NCI-H510A treated with DMSO at 0.1 percent for 48 hours (cell line): ENCODE data around the gene ZNF585A.
"Not testable (repeated sequence)": the region's sequence is repeated elsewhere in the genome, so short reads cannot be mapped to it uniquely, and the experiment has no call there.

Experiments
- DNase-seq: peaks from one replicate; lab custom pipeline; 2025; lab: John Stamatoyannopoulos, UW

The ZNF585A gene

DNA sequence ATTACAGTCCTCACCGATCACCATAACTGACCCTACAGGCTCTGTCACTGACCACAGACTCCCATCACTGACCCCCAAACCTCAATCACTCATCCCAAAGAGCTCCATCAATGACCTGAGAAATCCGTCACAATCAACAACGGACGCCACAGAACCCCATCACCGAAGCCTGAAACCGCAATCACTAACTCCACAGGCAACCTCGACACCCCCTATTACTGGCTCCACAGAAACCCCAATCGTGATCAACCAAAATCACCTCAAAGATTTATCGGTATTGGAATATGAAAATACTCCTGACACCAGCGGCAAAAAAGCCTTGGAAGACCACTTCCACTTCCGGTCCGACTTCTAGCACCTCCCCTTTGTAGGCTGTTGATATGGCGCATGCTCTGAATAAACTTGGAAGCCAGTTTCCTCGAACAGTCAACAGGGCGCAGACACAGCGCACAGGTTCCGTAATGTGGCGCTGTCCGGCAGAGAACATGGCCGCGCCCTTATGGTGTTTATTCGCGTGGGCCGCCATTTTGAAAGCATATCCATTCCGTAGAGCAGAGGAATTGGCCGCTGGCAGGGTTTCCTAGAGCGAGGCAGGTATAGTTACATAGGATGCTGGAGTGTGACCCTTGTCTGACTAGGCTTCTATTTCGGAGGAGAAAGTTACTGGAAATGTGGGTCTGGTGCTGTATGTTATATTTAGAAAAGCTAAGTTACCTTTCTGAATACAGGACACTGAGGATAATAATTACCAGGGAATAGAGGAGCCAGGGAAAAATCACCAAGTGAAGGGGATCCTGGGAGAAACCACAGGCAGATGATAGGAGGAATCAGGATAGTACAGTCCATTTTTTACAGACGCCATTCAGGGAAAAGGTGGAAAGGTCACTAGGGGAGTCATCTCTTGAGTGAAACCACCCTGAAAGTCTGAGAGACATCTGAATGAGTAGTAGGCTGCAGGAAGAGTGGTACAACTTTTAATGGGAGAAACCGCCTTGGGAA, at the start of gene ZNF585A:
Gene ZNF585A, minus strand, starts transcription at position 328 of the 999 bp plus-strand sequence. CDS start 2,785 bp downstream, outside the sequence.
- DNase-seq, result peak; percentile 96

DNA sequence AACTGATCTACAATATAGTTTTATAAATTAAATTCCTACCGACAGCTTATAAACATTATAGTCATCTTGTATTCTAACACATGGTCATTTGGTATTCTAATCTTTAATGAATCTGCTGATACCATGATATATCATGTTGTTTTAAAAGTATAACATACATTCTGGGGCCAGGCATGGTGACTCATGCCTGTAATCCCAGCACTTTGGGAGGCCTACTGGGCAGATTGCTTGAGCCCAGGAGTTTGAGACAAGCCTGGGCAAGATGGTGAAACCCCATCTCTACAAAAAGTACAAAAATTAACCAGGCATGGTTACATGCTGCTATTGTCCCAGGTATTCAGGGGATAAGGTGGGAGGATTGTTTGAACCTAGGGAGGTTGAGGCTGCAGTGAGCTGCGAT, 48.6 kb upstream of the ZNF585A start:
- DNase-seq, result no peak

DNA sequence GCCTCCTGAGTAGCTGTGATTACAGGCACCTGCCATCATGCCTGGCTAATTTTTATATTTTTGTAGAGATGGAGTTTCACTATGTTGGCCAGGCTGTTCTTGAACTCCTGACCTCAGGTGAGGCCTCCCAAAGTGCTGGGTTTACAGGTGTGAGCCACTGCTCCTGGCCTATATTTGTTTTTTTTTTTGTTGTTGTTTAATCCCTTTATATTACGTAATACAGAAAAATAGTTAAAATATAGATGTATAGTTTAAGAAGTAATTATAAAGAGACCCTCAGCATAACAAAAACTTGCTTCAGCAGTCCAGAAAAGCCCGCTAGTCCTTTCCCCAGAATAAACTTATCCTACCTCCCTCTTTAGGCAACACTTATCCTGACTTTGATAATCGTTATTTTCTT, 47.9 kb upstream of the ZNF585A start:
- no peak for DNase-seq

DNA sequence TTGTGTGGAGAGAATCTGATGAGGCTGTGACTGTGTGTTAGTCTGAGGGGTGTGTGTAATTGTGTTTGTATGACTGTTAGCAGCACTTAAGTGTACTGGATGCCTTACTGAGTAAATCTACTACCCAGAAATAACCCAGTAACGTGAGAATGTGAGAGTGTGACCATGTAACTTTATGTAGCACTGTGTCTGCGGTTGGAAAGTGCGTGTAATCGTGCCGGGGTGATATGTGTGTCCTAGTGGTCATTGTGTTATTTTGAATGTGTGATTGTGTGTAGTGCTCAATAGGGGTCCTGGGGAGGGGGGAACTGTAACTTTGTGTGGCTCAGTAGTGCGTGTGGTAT, 46.1 kb upstream of the ZNF585A start:
- no peak for DNase-seq

DNA sequence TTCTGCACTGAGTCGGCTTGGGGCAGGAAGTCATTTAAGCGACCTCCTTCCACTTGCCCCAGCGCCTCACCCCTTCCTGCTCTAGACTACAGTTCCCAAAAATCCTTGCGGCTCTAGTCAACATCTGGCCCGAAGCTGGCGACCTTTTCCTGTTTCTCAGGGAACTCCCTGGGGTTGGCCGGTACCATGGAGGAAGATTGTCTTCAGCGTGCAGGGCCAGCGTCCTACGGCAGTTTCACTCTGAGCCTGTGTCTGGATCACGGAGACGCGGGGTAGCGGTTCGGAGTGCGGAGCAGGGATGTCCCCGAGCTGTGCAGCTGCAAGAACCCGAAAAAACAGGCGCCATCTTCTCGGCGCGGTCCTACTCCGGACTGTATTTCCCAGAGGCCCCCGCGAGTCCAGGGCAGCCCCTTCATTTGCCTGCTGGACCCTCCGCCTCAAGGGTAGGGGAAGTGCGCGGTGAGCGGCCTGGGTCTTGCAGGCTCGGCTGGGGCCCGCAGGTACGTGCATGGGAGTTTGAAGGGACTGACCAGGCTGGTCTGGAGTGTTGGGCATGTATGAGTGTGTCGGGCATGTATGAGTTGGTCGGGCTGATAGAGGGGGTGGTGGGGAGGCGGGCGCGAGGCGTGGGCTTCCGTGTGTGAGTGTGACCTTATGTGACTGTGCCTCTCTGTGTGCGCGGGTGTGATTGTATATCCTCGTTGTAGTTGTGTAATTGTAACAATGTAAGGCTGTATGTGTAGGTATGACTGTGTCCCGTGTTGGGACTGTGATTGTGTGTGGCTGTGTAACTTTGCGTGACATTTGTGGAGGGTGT, 45.5 kb upstream of the ZNF585A start, which contains the start of gene ZNF383:
Gene ZNF383, plus strand, starts transcription at position 440 of the 817 bp plus-strand sequence. CDS start 12,240 bp downstream, outside the sequence.
- DNase-seq, result peak; percentile 92

DNA sequence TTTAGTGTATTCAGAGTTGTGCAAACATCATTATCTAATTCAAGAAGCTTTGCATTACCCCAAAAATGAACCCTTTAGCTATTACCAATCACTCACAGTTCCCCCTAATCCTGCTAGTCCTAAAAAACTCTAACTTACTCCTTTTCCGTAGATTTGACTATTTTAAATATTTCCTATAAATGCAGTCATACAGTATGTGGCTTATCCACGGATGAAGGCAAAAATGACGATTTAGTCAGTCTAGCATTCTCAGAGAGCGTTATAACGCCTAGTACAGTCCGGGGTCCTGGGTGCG, 44.9 kb upstream of the ZNF585A start:
- no peak for DNase-seq

DNA sequence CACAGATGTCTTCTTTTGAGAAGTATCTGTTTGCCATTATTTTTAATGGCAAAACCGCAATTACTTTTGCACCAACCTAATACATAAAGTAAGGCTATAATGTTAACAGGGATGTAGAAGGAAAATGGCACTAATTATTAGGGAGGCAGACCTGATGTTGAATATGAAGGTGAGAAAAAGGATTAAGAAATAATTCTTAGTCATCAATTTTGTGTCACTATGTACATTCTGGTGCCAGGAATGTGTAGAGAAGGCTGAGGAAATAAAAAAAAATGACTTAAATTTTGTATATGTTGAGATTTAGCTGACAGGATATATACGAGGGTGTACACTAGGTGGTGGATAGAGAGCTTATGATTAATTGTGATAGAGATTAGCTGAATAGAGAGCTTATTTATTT, 25.3 kb upstream of the ZNF585A start:
- no peak for DNase-seq

DNA sequence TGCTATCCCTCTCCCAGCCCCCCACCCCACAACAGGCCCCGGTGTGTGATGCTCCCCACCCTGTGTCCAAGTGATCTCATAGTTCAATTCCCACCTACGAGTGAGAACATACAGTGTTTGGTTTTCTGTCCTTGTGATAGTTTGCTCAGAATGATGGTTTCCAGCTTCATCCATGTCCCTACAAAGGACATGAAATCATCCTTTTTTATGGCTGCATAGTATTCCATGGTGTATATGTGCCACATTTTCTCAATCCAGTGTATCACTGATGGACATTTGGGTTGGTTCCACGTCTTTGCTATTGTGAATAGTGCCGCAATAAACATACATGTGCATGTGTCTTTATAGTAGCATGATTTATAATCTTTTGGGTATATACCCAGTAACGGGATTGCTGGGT, 24.6 kb upstream of the ZNF585A start:
- DNase-seq, result not testable (repeated sequence)

DNA sequence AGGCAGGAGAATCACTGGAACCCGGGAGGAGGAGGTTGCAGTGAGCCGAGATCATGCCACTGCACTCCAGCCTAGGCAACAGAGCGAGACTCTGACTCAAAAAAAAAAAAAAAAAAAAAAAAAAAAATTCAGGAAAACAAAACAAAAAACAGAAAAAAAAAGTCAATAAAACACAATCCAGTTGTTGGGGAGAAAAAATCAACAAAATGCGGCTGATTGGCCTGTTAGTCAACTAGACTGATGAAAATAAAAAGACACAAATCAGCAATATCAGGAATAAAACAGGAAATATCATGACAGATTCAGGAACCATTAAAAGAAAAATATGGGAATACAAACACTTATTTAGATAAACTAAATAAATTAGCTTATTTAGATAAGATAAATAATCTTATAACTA, 22.8 kb upstream of the ZNF585A start:
- not testable (repeated sequence) for DNase-seq

DNA sequence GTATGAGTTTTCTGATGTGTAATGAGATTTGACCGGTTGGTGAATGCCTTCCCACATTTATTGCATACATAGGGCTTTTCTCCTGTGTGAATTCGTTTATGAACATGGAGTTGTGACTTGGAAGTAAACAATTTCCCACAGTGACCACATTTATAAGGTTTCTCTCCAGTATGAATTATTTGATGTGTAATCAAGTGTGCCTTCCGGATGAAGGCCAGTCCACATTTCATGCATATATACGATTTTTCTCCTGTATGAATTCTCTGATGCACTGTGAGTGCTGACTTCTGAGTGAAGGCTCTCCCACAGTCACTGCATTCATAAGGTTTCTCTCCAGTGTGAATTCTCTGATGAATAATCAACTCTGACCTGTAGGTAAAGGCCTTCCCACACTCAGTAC, 13.6 kb upstream of the ZNF585A start:
- not testable (repeated sequence) for DNase-seq

DNA sequence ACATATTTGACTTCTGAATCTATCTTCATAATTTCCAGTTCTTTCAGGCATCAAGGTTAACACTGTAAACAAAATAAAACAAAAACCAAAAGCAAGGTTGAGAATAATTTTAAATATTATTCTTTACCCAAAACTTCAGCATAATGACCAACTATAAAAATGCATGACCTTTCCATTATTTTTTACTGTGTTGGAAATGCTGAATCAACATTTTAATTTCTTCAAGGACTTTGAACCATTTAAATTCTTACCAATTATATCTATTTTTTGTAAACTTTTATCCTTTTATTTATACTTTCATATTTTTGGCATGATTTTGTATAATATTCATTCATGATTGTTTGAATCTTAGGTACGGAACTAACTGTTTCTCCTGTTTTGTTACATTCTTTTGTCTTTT, 6.9 kb downstream of the ZNF585A start:
- DNase-seq, result no peak

DNA sequence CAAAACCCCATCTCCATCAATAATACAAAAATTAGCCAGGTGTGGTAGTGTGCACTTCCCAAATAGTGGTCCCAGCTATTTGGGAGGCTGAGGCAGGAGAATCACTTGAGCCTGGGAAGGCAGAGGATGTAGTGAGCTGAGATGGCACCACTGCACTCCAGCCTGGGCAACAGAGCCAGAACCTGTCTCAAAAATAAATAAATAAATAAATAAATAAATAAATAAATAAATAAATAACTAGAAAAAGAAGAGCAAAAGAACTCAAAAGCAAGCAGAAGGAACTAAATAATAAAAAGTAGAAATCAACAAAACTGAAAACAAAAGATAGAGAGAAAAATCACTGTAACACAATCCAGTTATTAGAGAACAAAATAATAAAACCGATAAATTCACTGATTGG, 12.3 kb downstream of the ZNF585A start:
- no peak for DNase-seq

DNA sequence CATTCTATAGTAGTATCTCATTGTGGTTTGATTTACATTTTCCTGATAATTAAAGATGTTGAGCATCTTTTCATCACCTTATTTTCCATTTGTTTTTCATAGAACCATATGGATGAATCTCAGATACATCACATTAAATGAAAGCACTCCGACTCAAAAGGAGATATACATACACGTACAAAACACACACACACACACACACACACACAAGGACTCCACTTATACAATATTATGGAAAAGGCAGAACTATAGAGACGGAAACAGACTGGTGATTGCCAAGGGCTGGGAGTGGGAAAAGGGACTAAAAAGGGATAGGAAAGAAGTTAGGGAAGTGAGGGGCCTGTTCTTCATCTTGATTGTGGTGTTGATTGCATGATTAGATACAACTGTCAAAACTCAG, 24.3 kb downstream of the ZNF585A start:
- DNase-seq, result no peak

DNA sequence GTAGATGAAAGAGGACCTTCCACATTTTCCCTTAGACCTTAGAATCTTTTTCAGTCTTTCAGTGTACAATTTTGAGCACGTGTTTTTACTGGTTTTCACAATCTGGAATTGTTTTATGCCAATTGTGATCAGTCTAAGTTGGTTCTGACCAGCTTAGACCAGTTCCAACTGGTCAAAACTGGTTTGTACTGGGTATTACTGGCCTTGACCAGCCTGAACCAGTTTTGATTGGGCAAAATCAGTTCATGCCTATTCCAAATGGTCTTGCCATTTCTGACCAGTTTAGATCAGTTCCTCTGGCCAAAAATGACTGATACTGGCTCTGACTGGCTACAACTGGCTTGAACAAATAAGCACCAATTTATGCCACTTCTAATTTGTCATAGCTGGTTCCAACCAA, 36.4 kb downstream of the ZNF585A start:
- DNase-seq, result no peak

DNA sequence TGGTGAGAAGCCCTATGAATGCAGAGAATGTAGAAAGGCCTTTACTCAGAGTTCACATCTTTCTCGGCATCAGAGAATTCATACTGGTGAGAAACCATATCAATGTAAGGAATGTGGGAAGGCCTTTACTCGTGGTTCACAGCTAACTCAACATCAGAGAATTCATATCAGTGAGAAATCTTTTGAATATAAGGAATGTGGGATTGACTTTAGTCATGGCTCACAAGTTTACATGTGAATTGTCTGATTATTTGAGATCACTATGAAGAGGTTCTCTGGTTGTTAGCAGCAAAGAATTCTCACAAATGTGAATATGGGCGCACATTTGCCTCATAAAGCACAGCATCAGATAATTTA, 43.7 kb downstream of the ZNF585A start:
- DNase-seq, result no peak

DNA sequence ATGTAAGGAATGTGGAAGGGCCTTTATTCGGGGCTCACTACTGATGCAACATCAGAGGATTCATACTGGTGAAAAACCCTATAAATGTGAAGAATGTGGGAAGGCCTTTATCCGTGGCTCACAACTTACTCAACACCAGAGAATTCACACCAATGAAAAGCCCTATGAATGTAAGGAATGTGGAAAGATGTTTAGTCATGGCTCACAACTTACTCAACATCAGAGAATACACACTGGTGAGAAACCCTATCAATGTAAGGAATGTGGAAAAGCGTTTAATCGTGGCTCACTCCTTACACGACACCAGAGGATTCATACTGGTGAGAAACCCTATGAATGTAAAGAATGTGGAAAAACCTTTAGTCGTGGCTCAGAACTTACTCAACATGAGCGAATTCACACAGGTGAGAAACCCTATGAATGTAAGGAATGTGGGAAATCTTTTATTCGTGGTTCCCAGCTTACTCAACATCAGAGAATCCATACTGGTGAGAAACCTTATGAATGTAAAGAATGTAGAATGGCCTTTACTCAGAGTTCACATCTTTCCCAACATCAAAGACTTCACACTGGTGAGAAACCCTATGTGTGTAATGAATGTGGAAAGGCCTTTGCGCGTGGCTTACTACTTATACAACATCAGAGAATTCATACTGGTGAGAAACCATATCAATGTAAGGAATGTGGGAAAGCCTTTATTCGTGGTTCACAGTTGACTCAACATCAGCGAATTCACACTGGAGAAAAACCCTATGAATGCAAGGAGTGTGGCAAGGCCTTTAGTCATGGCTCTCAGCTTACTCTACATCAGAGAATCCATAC, 44.3 kb downstream of the ZNF585A start:
- no peak for DNase-seq

DNA sequence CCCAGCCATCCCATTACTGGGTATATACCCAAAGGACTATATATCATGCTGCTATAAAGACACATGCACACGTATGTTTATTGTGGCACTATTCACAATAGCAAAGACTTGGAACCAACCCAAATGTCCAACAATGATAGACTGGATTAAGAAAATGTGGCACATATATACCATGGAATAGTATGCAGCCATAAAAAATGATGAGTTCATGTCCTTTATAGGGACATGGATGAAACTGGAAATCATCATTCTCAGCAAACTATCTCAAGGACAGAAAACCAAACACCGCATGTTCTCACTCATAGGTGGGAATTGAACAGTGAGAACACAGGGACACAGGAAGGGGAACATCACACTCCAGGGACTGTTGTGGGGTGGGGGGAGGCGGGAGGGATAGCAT, 50.4 kb downstream of the ZNF585A start:
- DNase-seq, result not testable (repeated sequence)

DNA sequence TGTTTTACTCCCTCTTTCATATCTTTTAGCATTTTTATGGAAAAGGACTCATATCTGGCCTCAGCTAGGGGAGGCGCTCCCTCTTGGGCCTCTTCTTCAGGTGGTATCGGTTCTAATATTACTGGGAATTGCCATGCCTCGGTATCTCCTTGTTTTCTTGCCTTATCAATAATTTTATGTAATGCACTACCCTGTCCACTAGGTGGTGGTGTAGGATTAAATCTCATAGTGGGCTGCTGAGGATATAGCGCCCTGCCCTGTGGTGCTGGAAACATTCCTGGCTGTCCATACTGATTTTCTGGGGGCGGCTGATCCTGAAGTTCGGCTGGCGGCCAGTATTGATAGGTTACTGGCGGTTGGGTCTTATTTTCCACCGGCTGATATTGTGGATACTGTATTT, 58.5 kb downstream of the ZNF585A start:
- no peak for DNase-seq

DNA sequence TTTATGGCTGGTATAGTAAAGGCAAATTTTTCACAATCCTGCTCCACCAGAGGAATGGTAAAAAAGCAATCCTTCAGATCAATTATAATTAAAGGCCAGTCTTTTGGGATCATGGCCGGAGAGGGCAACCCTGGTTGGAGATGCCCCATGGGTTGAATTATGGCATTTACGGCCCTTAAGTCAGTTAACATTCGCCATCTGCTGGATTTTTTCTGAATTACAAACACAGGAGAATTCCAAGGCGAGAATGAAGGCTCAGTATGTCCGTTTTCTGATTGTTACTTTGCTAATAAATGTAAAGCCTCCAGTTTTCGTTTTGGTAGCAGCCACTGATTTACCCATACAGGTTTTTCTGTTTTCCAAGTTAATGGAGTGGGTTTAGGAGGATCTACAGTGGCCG, 60.7 kb downstream of the ZNF585A start:
- not testable (repeated sequence) for DNase-seq

DNA sequence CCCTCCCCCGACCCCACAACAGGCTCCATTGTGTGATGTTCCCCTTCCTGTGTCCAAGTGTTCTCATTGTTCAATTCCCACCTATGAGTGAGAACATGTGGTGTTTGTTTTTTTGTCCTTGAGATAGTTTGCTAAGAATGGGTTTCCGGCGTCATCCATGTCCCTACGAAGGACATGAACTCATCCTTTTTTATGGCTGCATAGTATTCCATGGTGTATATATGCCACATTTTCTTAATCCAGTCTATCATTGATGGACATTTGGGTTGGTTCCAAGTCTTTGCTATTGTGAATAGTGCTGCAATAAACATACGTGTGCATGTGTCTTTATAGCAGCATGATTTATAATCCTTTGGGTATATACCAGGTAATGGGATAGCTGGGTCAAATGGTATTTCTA, 68.4 kb downstream of the ZNF585A start:
- not testable (repeated sequence) for DNase-seq

DNA sequence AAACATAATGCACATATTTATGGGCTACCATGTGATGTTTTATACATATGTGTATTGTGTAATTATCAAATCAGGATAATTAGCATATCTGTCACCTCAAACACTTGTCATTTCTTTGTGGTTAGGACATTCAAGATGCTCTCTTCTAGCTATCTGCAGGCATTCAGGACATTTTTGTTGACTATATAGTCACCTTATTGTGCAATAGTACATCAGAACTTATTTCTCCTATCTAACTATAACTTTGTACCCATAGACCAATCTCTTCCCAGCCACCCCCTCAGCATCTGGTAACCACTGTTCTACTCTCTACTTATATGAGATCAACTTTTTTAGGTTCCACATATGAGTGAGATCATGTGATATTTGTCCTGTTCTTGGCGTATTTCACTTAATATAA, 73.9 kb downstream of the ZNF585A start:
- no peak for DNase-seq

DNA sequence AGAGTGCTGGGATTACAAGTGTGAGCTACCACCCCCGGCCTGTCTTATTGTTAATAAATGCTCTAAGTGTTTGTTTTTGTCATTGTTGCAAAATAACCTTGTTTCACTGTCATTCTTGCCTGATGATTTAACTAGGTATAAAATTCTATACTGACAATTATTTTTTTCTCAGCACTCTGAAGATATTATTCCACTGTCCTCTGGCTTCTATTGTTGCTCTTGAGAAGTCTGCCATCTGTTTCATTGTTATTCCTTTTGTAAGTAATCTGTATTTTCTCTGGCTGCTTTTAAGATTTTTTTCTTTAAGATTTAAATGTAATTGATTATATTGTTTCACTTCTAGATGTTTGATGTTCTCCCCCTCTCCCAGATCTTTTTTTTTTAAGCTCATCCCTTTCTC, 76.6 kb downstream of the ZNF585A start:
- no peak for DNase-seq
